ENCODE data around the gene CDK11A.
"Not testable (repeated sequence)": the region's sequence is repeated elsewhere in the genome, so short reads cannot be mapped to it uniquely, and the experiment has no call there.

The CDK11A gene

GRCh38 chr1:1726088-1726487 is 1.9 kb upstream of the CDK11A start:
- not testable (repeated sequence) for H3K27me3 ChIP-seq (ENCODE audit: insufficient read depth, low read length, poor library complexity); H4K20me1 ChIP-seq (ENCODE audit: insufficient read depth, low read length); DNase-seq; ATAC-seq (ENCODE audit: insufficient read depth, low read depth); H3K4me3 ChIP-seq (ENCODE audit: low read depth in 1 of 2, low read length in 2 of 2); H3K9ac ChIP-seq (ENCODE audit: low read depth, low read length); H3K27ac ChIP-seq (ENCODE audit: low read length); H3K4me2 ChIP-seq (ENCODE audit: insufficient read depth, low read length); H2AFZ ChIP-seq (ENCODE audit: low read depth, low read length); H3K9me3 ChIP-seq (ENCODE audit: insufficient read depth, low read length, severe bottlenecking)
- H3K36me3 ChIP-seq (ENCODE audit: insufficient read depth, low read length): peaks cover 18% of the 10 kb centered on the region
- H3K79me2 ChIP-seq (ENCODE audit: insufficient read depth, low read length): peaks cover 14% of the 10 kb centered on the region
- H3K4me1 ChIP-seq (ENCODE audit: insufficient read depth, low read length): peaks cover 12% of the 10 kb centered on the region

- no peaks in the 10 kb centered on the region for H3K9me3 ChIP-seq (ENCODE audit: insufficient read depth, low read length, severe bottlenecking)
- H3K36me3 ChIP-seq (ENCODE audit: insufficient read depth, low read length): peaks cover 38% of the 10 kb centered on the region
- H3K4me1 ChIP-seq (ENCODE audit: insufficient read depth, low read length): peaks cover 15% of the 10 kb centered on the region
- H3K4me3 ChIP-seq (ENCODE audit: low read depth in 1 of 2, low read length in 2 of 2): no peak overlapping the region
- no peak overlapping the region for H3K4me2 ChIP-seq (ENCODE audit: insufficient read depth, low read length)
- no peak overlapping the region for H3K27ac ChIP-seq (ENCODE audit: low read length)
- no peaks in the 10 kb centered on the region for H4K20me1 ChIP-seq (ENCODE audit: insufficient read depth, low read length)
- H3K9ac ChIP-seq (ENCODE audit: low read depth, low read length): no peak overlapping the region
- H3K27me3 ChIP-seq (ENCODE audit: insufficient read depth, low read length, poor library complexity): no peaks in the 10 kb centered on the region
- peaks cover 19% of the 10 kb centered on the region for H3K79me2 ChIP-seq (ENCODE audit: insufficient read depth, low read length)
- ATAC-seq (ENCODE audit: insufficient read depth, low read depth): no peak
- DNase-seq: no peak
- TF ChIP-seq EZH2 (IDR thresholded peaks at IDR 0.05; ENCODE audit: borderline replicate concordance, low read depth, low read length, severe bottlenecking) (no peak), CTCF (IDR thresholded peaks at IDR 0.05; ENCODE audit: borderline replicate concordance, extremely low read depth, low read length, poor library complexity, severe bottlenecking) (no peak)
- no peak overlapping the region for H2AFZ ChIP-seq (ENCODE audit: low read depth, low read length)
Observed at GRCh38 chr1:1721201-1721600, 3.0 kb downstream of the CDK11A start.

GRCh38 chr1:1715109-1715883 is 8.9 kb downstream of the CDK11A start:
- DNase-seq; H3K27ac ChIP-seq (ENCODE audit: low read length); H3K9ac ChIP-seq (ENCODE audit: low read depth, low read length); H2AFZ ChIP-seq (ENCODE audit: low read depth, low read length); H3K4me3 ChIP-seq (ENCODE audit: low read depth in 1 of 2, low read length in 2 of 2); ATAC-seq (ENCODE audit: insufficient read depth, low read depth); H3K4me2 ChIP-seq (ENCODE audit: insufficient read depth, low read length); H3K27me3 ChIP-seq (ENCODE audit: insufficient read depth, low read length, poor library complexity); H3K79me2 ChIP-seq (ENCODE audit: insufficient read depth, low read length); H4K20me1 ChIP-seq (ENCODE audit: insufficient read depth, low read length); H3K9me3 ChIP-seq (ENCODE audit: insufficient read depth, low read length, severe bottlenecking); H3K4me1 ChIP-seq (ENCODE audit: insufficient read depth, low read length): not testable (repeated sequence)
- peaks cover 35% of the 10 kb centered on the region for H3K36me3 ChIP-seq (ENCODE audit: insufficient read depth, low read length)

GRCh38 chr1:1707897-1708296 is 16.3 kb downstream of the CDK11A start:
- not testable (repeated sequence) for H2AFZ ChIP-seq (ENCODE audit: low read depth, low read length); H3K4me1 ChIP-seq (ENCODE audit: insufficient read depth, low read length); DNase-seq; ATAC-seq (ENCODE audit: insufficient read depth, low read depth); H3K79me2 ChIP-seq (ENCODE audit: insufficient read depth, low read length); H3K27ac ChIP-seq (ENCODE audit: low read length); H3K9ac ChIP-seq (ENCODE audit: low read depth, low read length); H3K4me2 ChIP-seq (ENCODE audit: insufficient read depth, low read length); H3K4me3 ChIP-seq (ENCODE audit: low read depth in 1 of 2, low read length in 2 of 2); H3K9me3 ChIP-seq (ENCODE audit: insufficient read depth, low read length, severe bottlenecking); H3K27me3 ChIP-seq (ENCODE audit: insufficient read depth, low read length, poor library complexity); H4K20me1 ChIP-seq (ENCODE audit: insufficient read depth, low read length)
- peaks cover 13% of the 10 kb centered on the region; the same call in 1 of the 2 replicates for H3K36me3 ChIP-seq (ENCODE audit: insufficient read depth, low read length)

GRCh38 chr1:1707241-1707640 is 16.9 kb downstream of the CDK11A start:
- not testable (repeated sequence) for ATAC-seq (ENCODE audit: insufficient read depth, low read depth); H3K27ac ChIP-seq (ENCODE audit: low read length); H4K20me1 ChIP-seq (ENCODE audit: insufficient read depth, low read length); H3K4me1 ChIP-seq (ENCODE audit: insufficient read depth, low read length); H3K79me2 ChIP-seq (ENCODE audit: insufficient read depth, low read length); H3K4me3 ChIP-seq (ENCODE audit: low read depth in 1 of 2, low read length in 2 of 2); H3K9ac ChIP-seq (ENCODE audit: low read depth, low read length); H2AFZ ChIP-seq (ENCODE audit: low read depth, low read length); H3K9me3 ChIP-seq (ENCODE audit: insufficient read depth, low read length, severe bottlenecking); H3K27me3 ChIP-seq (ENCODE audit: insufficient read depth, low read length, poor library complexity); DNase-seq; H3K4me2 ChIP-seq (ENCODE audit: insufficient read depth, low read length)
- peaks cover 13% of the 10 kb centered on the region; the same call in 1 of the 2 replicates for H3K36me3 ChIP-seq (ENCODE audit: insufficient read depth, low read length)

- H3K27ac ChIP-seq (ENCODE audit: low read length); DNase-seq; H3K9me3 ChIP-seq (ENCODE audit: insufficient read depth, low read length, severe bottlenecking); ATAC-seq (ENCODE audit: insufficient read depth, low read depth); H3K27me3 ChIP-seq (ENCODE audit: insufficient read depth, low read length, poor library complexity); H3K4me1 ChIP-seq (ENCODE audit: insufficient read depth, low read length); H3K4me2 ChIP-seq (ENCODE audit: insufficient read depth, low read length); H4K20me1 ChIP-seq (ENCODE audit: insufficient read depth, low read length); H3K79me2 ChIP-seq (ENCODE audit: insufficient read depth, low read length); H3K4me3 ChIP-seq (ENCODE audit: low read depth in 1 of 2, low read length in 2 of 2); H2AFZ ChIP-seq (ENCODE audit: low read depth, low read length); H3K9ac ChIP-seq (ENCODE audit: low read depth, low read length): not testable (repeated sequence)
- peaks cover 13% of the 10 kb centered on the region; the same call in 1 of the 2 replicates for H3K36me3 ChIP-seq (ENCODE audit: insufficient read depth, low read length)
Observed at GRCh38 chr1:1705623-1706022, 18.5 kb downstream of the CDK11A start.

GRCh38 chr1:1704284-1704957 is 19.7 kb downstream of the CDK11A start:
- not testable (repeated sequence) for H3K27me3 ChIP-seq (ENCODE audit: insufficient read depth, low read length, poor library complexity); H3K4me2 ChIP-seq (ENCODE audit: insufficient read depth, low read length); H3K79me2 ChIP-seq (ENCODE audit: insufficient read depth, low read length); H4K20me1 ChIP-seq (ENCODE audit: insufficient read depth, low read length); ATAC-seq (ENCODE audit: insufficient read depth, low read depth); H3K9me3 ChIP-seq (ENCODE audit: insufficient read depth, low read length, severe bottlenecking); H3K4me3 ChIP-seq (ENCODE audit: low read depth in 1 of 2, low read length in 2 of 2); H2AFZ ChIP-seq (ENCODE audit: low read depth, low read length); H3K27ac ChIP-seq (ENCODE audit: low read length); H3K4me1 ChIP-seq (ENCODE audit: insufficient read depth, low read length); H3K9ac ChIP-seq (ENCODE audit: low read depth, low read length)
- peaks cover 13% of the 10 kb centered on the region; the same call in 1 of the 2 replicates for H3K36me3 ChIP-seq (ENCODE audit: insufficient read depth, low read length)
- DNase-seq: peak; percentile 1
